K562 (cell line): ENCODE results near the gene EPO. TPM values are rescaled to one million over a fixed set of nuclear protein-coding genes. Genes with fewer than 3 reads are reported as not detected.

Experiments used
- CREM ChIP-seq: IDR thresholded peaks from 2 replicates; pipeline ENCODE4 v1.6.1; 2014; ENCODE audit warnings: antibody characterized with exemption, low read depth
- KAT8 ChIP-seq: fragments of 450-650 bp; IDR thresholded peaks from 2 replicates; pipeline ENCODE4 v1.6.1; 2016; ENCODE audit warnings: low read depth, mild to moderate bottlenecking
- NFATC3 ChIP-seq: fragments of 450-650 bp; IDR thresholded peaks from 2 replicates; pipeline ENCODE4 v1.6.1; 2017; ENCODE audit warnings: mild to moderate bottlenecking
- POLR2H ChIP-seq: IDR thresholded peaks from 2 replicates; pipeline ENCODE4 v1.6.1; 2016; ENCODE audit warnings: missing genetic modification characterization, low read depth, mild to moderate bottlenecking, control low read depth, missing compliant biosample characterization, moderate library complexity
- RBBP5 ChIP-seq: fragments of 200-600 bp; sonication (generic); IDR thresholded peaks from 2 replicates; pipeline ENCODE4 v1.6.1; 2012; ENCODE audit warnings: borderline replicate concordance, mild to moderate bottlenecking, low read length, control low read depth, inconsistent platforms; ENCODE audit not compliant: insufficient read depth, poor library complexity, severe bottlenecking
- RBM34 ChIP-seq: fragments of 200-400 bp; formaldehyde crosslinking; IDR thresholded peaks from 2 replicates; pipeline ENCODE4 v1.6.1; 2018; ENCODE audit warnings: low read length, borderline replicate concordance; ENCODE audit not compliant: insufficient read depth
- RREB1 ChIP-seq: fragments of 250-450 bp; sonication (Bioruptor Pico); IDR thresholded peaks from 2 replicates; pipeline ENCODE4 v1.4.0; 2020
- ZBTB26 ChIP-seq: fragments of 450-650 bp; formaldehyde crosslinking; IDR thresholded peaks from 2 replicates; pipeline ENCODE4 v1.4.0; 2022; ENCODE audit warnings: missing genetic modification characterization
- ZFP30 ChIP-seq: fragments of 250-450 bp; sonication (Bioruptor Pico); IDR thresholded peaks from 2 replicates; pipeline ENCODE4 v1.8.0; 2022; ENCODE audit warnings: moderate library complexity, mild to moderate bottlenecking, inconsistent platforms, borderline replicate concordance
- polyA plus RNA-seq, 8 experiments: library from polyadenylated mRNA; depleted of rRNA in 4 of 8; stranded (reverse) in 5 of 8; unstranded in 3 of 8; fragments of >200 nt; fragmentation: Nextera tagmentation in 2 of 8; fragmentation: Illumina TruSeq in 1 of 8; extraction: Ambion mirVana in 2 of 8; extraction: Trizol in 1 of 8; gene quantifications; 2 replicates each; pipeline versions ENCODE4 v1.2.1 to v1.2.3, GENCODE V29; 2011 to 2014; ENCODE audit warnings: inconsistent platforms in 1 of 8, missing spikeins in 1 of 8
- total RNA-seq, 7 experiments: library from RNA; depleted of rRNA in 6 of 7; stranded (reverse); fragments of >200 nt in 6 of 7; fragmentation: Illumina TruSeq in 2 of 7; extraction: Trizol in 2 of 7; gene quantifications; 2 replicates each; pipeline versions ENCODE4 v1.2.1 to v1.2.3, GENCODE V29; 2011 to 2021; ENCODE audit warnings: low replicate concordance in 1 of 7
- TF ChIP-seq, protein P1 (sequence below): sonication (generic); formaldehyde crosslinking; IDR thresholded peaks from 2 replicates; pipeline ENCODE4 v1.8.1; 2023; ENCODE audit warnings: mild to moderate bottlenecking, missing genetic modification reagents, moderate library complexity
- TF ChIP-seq, protein P2 (sequence below): fragments of 250-450 bp; sonication (Bioruptor Pico); IDR thresholded peaks from 2 replicates; pipeline ENCODE4 v1.9.0; 2021; ENCODE audit warnings: mild to moderate bottlenecking, inconsistent platforms

EPO gene
- total and polyA plus RNA-seq, 9 of the 15 experiments (the other 6 are each of a cell fraction or from before 2014, with no cell fraction given) = 0.06 to 0.41 (median 0.07) TPM; not detected in 6

- no peak for TF ChIP-seq POLR2H
- TF ChIP-seq, protein P1, sequence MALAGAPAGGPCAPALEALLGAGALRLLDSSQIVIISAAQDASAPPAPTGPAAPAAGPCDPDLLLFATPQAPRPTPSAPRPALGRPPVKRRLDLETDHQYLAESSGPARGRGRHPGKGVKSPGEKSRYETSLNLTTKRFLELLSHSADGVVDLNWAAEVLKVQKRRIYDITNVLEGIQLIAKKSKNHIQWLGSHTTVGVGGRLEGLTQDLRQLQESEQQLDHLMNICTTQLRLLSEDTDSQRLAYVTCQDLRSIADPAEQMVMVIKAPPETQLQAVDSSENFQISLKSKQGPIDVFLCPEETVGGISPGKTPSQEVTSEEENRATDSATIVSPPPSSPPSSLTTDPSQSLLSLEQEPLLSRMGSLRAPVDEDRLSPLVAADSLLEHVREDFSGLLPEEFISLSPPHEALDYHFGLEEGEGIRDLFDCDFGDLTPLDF (CRISPR knock-in tag) = peak; percentile 72; the same call in 1 of the 2 replicates
- TF ChIP-seq CREM = peak; percentile 63; the same call in 1 of the 2 replicates
- no peak for TF ChIP-seq RREB1
- TF ChIP-seq RBM34 = no peak
- TF ChIP-seq KAT8 = no peak
- TF ChIP-seq ZBTB26 = no peak
- TF ChIP-seq, protein P2, sequence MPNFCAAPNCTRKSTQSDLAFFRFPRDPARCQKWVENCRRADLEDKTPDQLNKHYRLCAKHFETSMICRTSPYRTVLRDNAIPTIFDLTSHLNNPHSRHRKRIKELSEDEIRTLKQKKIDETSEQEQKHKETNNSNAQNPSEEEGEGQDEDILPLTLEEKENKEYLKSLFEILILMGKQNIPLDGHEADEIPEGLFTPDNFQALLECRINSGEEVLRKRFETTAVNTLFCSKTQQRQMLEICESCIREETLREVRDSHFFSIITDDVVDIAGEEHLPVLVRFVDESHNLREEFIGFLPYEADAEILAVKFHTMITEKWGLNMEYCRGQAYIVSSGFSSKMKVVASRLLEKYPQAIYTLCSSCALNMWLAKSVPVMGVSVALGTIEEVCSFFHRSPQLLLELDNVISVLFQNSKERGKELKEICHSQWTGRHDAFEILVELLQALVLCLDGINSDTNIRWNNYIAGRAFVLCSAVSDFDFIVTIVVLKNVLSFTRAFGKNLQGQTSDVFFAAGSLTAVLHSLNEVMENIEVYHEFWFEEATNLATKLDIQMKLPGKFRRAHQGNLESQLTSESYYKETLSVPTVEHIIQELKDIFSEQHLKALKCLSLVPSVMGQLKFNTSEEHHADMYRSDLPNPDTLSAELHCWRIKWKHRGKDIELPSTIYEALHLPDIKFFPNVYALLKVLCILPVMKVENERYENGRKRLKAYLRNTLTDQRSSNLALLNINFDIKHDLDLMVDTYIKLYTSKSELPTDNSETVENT = no peak
- no peak for TF ChIP-seq RBBP5
- TF ChIP-seq NFATC3 = no peak
- no peak for TF ChIP-seq ZFP30
Observed at GRCh38 chr7:100691676-100692577, 28.3 kb upstream of the EPO start (continued).
